C4-2B (cell line): ENCODE results near the gene TSPAN3.

Experiments
- ZFX ChIP-seq: fragments of 450-650 bp; IDR thresholded peaks from 2 replicates; pipeline ENCODE4 v1.6.1; 2017
- TF ChIP-seq, protein P1 (sequence below): fragments of 450-650 bp; conservative IDR thresholded peaks from 2 replicates; pipeline ENCODE4 v1.5.1; 2017; ENCODE audit warnings: mild to moderate bottlenecking

DNA sequence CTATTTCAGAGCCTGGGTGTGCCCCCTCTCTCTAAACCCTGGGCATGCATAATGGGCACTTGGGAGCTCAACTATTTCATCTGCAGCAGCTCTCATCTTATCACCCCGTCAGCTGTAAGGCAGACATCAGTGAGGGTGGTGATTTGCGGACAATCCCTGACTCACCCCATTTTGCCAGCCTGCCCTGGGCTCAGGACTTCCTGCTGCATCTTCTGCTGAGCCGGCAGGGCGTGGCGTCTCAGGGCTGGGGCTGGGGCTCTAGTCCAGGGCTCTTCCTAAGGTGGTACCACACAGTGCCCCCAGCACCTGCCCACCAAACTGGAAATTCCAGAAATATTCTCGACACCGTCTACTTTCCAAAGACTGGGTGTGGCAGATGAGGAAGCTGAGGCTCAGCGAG, 76.9 kb downstream of the TSPAN3 start:
- TF ChIP-seq, protein P1, sequence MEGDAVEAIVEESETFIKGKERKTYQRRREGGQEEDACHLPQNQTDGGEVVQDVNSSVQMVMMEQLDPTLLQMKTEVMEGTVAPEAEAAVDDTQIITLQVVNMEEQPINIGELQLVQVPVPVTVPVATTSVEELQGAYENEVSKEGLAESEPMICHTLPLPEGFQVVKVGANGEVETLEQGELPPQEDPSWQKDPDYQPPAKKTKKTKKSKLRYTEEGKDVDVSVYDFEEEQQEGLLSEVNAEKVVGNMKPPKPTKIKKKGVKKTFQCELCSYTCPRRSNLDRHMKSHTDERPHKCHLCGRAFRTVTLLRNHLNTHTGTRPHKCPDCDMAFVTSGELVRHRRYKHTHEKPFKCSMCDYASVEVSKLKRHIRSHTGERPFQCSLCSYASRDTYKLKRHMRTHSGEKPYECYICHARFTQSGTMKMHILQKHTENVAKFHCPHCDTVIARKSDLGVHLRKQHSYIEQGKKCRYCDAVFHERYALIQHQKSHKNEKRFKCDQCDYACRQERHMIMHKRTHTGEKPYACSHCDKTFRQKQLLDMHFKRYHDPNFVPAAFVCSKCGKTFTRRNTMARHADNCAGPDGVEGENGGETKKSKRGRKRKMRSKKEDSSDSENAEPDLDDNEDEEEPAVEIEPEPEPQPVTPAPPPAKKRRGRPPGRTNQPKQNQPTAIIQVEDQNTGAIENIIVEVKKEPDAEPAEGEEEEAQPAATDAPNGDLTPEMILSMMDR, result no peak
- no peak for TF ChIP-seq ZFX
